Activated CD8-positive, alpha-beta memory T cell treated with anti-CD3 and anti-CD28 coated beads, Interleukin-2, amount 50 U/mL, for 4 hours (primary cell): Measurements from ENCODE around the gene EBF3.

Experiments
- DNase-seq: peaks from one replicate; pipeline ENCODE4 v3.0.0-alpha.2; 2020

The EBF3 gene

GRCh38 chr10:129849853-129850252 is 114.2 kb downstream of the EBF3 start:
- DNase-seq, result no peak

- DNase-seq, result no peak
Observed at GRCh38 chr10:129849452-129849750, 114.7 kb downstream of the EBF3 start.

DNA sequence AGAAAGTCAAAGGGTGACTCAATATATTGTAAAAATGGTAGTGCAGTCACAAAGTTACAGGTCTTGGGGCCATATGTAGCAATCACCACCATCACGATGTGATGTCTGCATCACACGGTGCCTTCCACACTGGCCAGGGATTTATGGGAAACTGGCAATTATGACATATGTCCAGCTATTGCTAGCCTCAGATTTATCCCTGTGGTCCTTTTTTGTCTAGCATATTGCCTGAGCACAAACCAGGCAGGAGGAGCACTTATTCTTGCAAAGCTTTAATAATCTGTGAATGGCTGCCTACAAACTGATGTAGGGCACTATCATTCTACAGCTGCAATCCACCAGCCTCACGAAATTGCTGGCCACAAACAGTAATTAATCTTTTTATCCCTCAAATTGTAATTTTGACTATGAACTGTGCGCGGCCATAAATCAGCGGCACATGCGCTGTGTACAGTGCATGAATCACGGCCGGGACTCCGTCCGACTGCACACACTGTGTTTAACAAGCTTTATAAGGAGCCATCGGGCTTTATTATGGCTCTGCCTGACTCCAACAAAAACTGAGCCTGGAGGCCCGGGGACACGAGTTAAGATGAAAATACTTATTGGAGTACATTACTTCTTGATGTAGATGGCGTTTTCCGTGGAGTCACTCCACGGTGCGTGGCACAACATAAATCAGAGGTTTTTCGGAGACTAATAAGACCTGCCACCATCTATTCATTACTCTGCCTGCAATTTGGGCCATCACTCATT is 115.2 kb downstream of the EBF3 start:
- no peak for DNase-seq

- no peak for DNase-seq
Observed at GRCh38 chr10:129847741-129848483, 116.2 kb downstream of the EBF3 start.

- no peak for DNase-seq
Observed at GRCh38 chr10:129846991-129847391, 117.1 kb downstream of the EBF3 start.

- no peak for DNase-seq
Observed at GRCh38 chr10:129845111-129845753, 118.8 kb downstream of the EBF3 start.

DNA sequence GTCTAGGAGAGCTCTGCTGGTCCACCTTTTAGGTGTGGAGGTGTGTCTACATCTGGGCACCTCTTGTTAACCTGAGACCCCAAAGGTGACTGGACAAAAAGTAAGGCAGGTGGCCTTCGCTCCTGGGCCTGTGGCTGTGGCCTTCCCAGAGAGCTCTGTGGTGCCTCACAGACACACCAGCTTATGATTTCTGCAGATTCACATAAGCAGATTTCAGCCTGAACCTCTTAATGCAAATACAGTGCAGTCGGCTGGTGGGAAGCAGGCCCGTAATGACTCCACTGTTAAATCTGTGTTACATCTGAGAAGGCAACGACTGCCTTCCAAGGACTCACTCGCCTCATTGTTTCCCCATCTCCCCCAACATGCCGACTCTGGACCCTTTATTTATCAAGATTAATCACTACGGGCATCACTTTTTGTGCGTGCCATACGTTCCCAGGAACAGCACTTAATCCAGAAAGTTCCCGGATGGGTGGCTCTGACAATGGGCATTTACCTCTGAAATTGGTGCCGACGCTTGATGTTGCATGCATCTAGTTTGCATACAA is 119.8 kb downstream of the EBF3 start:
- DNase-seq, result no peak

GRCh38 chr10:129843702-129844101 is 120.4 kb downstream of the EBF3 start:
- DNase-seq, result no peak

DNA sequence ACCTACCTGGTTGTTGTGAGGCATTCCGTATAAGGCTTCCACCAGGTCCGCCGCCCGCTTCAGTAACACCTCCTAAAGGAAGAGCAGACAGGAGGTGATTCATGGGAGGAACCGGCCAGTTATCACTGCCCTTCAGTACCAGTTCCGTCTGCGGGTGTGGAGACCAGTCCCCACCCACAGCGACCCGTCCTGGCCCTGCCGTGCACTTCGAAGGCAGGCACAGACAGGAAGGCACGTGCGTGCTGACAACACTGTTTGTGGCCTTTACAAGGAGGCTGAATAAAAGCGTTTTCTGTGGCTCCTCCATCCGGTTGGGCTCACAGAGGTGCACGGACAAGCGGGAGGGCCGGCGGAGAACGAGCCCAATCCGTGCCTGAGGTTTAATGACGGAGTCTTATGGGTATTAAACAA is 120.9 kb downstream of the EBF3 start:
- no peak for DNase-seq

DNA sequence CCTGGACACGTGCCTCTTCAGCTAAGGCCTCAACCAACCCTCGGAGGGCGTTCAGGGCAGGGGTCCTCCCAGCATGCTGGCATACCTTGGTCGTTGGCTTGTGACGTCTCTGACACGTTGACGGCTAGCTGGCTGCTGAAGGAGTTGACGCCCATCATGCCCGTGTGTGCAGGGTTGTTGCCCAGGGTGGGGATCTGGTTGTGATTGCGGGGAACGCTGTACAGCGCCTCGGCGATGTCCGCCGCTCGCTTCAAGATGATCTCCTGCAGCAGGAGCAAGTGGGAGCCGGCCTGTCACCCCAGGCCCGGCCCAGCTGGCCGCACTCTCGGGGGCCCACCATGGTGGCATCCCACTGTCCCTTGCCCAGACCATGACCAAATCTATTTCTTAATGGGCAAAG is 122.0 kb downstream of the EBF3 start:
- DNase-seq, result no peak

DNA sequence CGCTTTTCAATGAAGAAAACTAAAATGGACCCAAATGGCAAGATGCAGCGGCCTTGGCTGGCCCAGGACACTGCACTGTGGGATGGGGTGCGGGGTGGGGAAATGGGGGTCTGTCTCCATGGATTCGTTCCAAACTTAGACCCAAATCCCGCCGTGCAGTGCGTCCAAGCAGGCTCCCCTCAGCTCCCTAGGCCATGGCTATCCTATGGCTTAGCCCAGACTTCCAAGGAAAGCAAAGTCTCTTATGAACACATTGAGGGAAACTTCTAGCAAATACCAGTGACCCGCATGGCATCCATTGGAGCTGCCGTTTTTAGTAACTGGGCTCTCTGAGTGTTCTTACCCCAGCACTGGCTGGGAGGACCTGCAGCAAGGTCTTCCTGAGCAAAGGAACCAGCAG is 122.5 kb downstream of the EBF3 start:
- DNase-seq, result no peak

- no peak for DNase-seq
Observed at GRCh38 chr10:129841071-129841470, 123.0 kb downstream of the EBF3 start.

DNA sequence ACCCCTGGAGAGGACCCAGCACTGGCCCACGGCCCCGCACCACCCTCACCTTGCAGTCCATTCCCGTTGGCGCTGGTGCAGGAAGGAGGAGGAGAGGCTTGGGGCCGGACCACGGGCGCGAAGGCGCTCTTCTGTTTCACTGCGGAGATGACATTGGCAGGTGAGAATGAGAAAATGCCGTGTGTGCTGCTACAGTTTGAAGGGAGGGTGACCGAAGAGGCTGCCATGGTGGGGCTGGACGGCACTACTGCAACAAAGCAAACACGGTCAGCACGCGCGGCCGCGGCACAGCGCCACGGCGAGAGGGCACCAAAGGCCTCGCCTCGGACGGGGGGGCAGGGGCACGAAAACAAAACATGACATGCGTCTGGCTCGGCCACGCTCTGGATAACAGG is 123.9 kb downstream of the EBF3 start:
- no peak for DNase-seq

DNA sequence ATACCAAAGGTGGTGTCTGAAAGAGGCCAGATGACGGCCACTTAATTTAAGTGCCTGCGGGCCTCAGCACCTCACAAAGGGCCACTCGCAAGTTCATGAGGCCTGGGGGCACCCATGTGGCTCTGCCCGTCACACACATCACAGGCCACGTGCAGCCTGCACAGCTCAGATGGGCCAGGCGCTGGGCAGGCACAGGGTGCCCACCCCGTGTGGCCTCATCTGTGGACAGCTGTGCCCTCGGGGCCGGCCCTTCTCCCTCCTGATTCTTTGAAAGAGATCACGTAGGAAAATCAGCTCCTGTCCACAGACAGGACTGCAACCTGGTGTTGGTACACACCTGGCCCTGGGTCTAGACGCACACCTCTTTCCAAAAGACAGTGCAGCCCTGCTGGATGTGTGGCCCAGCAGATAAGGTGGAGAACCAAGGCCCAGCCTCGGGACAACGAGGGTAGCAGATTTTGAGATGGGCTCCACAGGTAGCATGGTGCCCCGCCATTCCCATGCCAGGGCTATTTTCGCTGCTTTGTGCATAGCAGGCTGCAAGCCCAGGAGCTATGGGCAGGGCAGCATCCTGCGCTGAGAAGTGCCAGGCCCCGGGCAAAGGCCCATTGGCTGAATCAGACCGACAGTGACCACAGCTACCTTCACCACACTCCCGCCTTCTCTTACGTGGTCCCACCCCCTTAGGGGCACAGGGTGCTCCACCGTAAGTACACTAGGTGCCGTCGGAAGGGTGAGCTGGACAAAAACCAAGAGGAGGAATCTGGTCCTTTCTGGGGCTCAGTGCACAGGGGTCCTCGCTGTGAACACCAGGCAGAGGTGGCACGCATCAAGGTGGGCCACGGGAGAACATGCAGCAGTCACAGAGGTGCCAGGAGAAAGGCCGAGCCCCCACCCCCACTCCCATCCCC is 124.5 kb downstream of the EBF3 start:
- no peak for DNase-seq

GRCh38 chr10:129838794-129839193 is 125.3 kb downstream of the EBF3 start:
- DNase-seq, result no peak

DNA sequence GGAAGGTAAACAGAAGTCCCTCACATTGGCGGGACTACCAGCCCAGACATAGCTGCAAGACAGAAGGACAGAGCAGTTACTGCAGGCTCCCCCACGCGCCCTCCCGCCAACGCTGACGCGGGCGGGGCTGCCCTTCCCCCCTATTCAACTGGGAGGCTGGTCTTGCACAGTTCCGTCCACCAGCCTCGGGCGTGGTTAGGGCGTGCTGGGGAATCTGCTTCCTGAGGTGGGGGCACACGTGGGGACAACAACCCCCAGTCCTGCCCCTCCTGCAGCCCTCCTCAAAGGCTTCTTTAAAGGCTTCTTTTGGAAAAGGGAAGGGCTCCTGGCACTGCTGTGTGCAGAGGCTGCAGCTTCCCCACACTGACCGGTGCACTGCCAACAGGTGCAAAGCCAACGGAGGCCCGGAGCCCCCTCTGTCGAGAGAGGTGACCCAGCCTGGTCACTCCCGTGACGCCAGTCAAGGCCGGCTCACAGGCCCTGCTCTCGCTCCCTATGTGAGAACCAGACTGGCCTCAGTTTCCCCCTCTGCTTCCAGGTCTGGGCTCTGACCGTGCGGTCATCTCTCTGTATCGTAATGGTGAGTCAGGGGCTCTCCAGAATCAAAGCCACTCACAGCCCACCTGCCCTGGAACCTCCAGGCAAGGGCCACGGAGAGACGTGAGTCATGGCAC is 126.0 kb downstream of the EBF3 start:
- no peak for DNase-seq

- no peak for DNase-seq
Observed at GRCh38 chr10:129836253-129836652, 127.8 kb downstream of the EBF3 start.

DNA sequence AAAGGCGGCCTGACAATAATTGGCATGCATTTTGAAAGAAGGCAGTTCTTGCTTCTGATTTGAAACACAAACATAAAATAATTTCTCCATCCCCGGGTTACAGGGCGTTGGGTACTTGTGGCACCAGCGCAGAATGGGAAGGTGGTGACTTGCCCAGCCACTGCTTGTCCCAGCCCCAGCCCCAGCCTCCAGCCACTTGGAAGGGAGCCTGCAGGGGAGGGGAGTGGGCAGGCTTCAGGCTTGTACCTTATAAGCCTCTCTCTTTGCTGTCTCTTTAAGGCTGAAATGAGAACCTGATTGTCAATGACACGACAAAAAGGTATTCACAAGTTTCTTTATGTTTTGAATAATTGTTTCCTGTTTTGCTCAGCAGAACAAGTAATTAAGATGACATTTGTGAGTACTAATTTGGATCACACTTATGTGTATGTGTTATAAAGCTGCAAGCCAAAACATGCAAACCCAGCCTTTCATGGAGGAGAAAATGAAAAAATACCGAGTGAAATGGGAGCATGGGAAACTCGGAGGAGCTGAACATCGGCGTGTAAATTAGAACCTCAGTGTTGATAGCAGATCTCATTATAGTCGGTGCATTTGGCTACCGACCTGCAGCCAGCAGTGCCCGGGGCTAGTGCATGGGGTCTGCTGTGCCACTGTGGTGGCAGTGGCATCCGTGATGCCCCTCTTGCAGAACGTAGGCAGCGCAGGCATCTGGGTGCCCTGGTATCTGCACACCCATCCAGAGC is 129.9 kb downstream of the EBF3 start:
- DNase-seq, result no peak

DNA sequence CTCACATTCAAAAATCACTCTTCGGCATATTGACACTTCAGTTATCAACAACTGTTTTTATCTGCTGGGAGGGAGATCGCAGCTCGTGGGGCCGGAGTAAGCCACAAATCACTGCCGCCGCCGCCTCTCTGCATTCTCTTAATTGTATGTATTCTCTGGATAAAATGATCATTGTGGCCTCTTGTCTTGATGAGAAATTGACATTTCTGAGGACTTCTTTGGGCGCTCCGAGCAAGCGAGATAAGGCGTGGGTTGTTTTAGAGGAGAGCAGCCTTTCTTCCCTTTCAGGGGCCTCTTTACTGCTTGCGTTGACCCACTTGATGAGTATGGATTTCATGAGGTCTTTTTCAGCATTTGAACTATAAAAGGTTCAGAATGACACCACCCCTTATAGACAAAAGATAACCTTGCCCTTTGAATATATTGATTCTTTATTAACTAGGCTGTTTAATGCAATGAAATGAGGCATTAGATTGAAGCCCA is 130.6 kb downstream of the EBF3 start:
- DNase-seq, result no peak

DNA sequence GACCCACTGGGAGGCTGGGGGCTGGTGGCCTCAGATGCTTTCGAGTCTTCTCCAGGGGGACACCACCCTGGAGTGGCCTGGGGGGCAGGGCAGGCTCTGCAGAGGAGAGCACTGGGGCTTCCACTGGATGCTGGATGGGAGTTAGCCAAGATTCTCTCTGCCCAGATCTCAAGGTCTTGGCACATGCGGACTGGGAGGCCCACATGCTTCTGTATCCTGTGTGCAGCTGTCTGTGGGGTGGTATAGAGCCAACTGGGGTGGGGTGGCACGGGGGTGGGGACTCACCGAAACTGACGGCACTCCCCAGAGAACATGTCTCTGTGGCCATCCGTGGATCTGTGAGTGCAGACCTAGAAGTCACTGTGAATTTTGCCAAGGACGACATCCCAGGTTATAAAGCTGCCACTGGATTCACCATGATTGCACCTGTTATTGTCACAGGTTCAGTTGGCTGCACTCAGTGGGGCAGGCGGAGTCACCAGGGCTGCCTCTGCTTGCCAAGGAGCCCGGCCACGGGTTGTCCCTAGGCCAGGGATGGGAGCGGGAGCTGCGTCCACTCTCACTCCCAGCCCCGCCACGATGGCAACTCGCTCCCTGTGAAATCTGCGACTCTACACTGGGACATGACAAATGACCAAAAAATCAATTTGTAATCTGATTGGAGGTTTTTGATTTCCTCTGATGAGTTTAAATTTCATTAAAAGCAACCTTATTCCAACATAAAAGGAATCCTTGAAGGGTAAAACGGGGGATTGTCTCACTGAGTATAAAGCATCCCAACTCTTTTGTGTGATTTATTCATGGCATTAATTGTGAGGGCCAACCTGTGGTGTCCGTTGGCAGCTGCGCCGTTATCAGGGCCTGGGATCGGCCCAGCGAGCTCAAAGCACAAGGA is 131.3 kb downstream of the EBF3 start:
- no peak for DNase-seq
